Liver (tissue), 9 donors: ENCODE results near the gene IL17RC. TPM values are rescaled to one million over a fixed set of nuclear protein-coding genes. Genes with fewer than 3 reads are reported as not detected.

Source experiments
- DNase-seq: peaks from one replicate; pipeline ENCODE4 v3.0.0-alpha.2; 2017; ENCODE audit warnings: low spot score
- H3K27ac ChIP-seq, 2 donors: one replicate each; pipeline ENCODE4 v1.7.0; 2013; ENCODE audit warnings: inconsistent platforms in 2 of 2, low read length in 2 of 2, control low read depth in 1 of 2, low read depth in 1 of 2, mild to moderate bottlenecking in 1 of 2
- H3K27me3 ChIP-seq, 4 donors: one replicate each; pipeline versions ENCODE4 v1.6.1 to v1.7.0; 2013; ENCODE audit warnings: low read length in 3 of 4, inconsistent platforms in 1 of 4, mild to moderate bottlenecking in 1 of 4, moderate library complexity in 1 of 4; ENCODE audit not compliant: control insufficient read depth in 4 of 4, insufficient read depth in 4 of 4
- H3K36me3 ChIP-seq, 4 donors: one replicate each; pipeline versions ENCODE4 v1.6.1 to v1.7.0; 2013; ENCODE audit warnings: low read length in 3 of 4, mild to moderate bottlenecking in 3 of 4, low read depth in 1 of 4, moderate library complexity in 1 of 4; ENCODE audit not compliant: control insufficient read depth in 4 of 4, insufficient read depth in 3 of 4
- H3K4me1 ChIP-seq, 4 donors: one replicate each; pipeline versions ENCODE4 v1.6.1 to v1.7.0; 2013; ENCODE audit warnings: low read length in 3 of 4, mild to moderate bottlenecking in 3 of 4, moderate library complexity in 1 of 4; ENCODE audit not compliant: control insufficient read depth in 4 of 4, insufficient read depth in 4 of 4
- H3K4me3 ChIP-seq, 3 donors: one replicate each; pipeline versions ENCODE4 v1.6.1 to v1.7.0; 2013; ENCODE audit warnings: low read length in 3 of 3, control low read depth in 1 of 3, low read depth in 1 of 3, mild to moderate bottlenecking in 1 of 3
- H3K9ac ChIP-seq, 2 donors: one replicate each; pipeline ENCODE4 v1.7.0; 2013; ENCODE audit warnings: low read length in 2 of 2, mild to moderate bottlenecking in 2 of 2, moderate library complexity in 2 of 2, control low read depth in 1 of 2, low read depth in 1 of 2
- H3K9me3 ChIP-seq, 4 donors: one replicate each; pipeline versions ENCODE4 v1.6.1 to v1.7.0; 2013; ENCODE audit warnings: low read length in 3 of 4; ENCODE audit not compliant: control insufficient read depth in 4 of 4
- EGR1 ChIP-seq, 2 donors: IDR thresholded peaks; 2 replicates each; pipeline ENCODE4 v1.6.1; 2016 to 2018; ENCODE audit warnings: antibody characterized with exemption in 2 of 2, low read depth in 2 of 2
- FOXA1 ChIP-seq: IDR thresholded peaks from 2 replicates; pipeline ENCODE4 v1.6.1; 2016; ENCODE audit warnings: antibody characterized with exemption
- FOXA2 ChIP-seq: IDR thresholded peaks from 2 replicates; pipeline ENCODE4 v1.6.1; 2016; ENCODE audit warnings: antibody characterized with exemption
- GABPA ChIP-seq, 2 donors: IDR thresholded peaks in 1 of 2; conservative IDR thresholded peaks in 1 of 2; 2 replicates each; pipeline ENCODE4 v1.6.1; 2016; ENCODE audit warnings: antibody characterized with exemption in 2 of 2, mild to moderate bottlenecking in 1 of 2, moderate library complexity in 1 of 2
- HNF4A ChIP-seq, 2 donors: conservative IDR thresholded peaks; 2 replicates each; pipeline ENCODE4 v1.6.1; 2016; ENCODE audit warnings: antibody characterized with exemption in 2 of 2, mild to moderate bottlenecking in 2 of 2
- HNF4G ChIP-seq: IDR thresholded peaks from 2 replicates; pipeline ENCODE4 v1.6.1; 2016; ENCODE audit warnings: antibody characterized with exemption
- JUND ChIP-seq, 2 donors: IDR thresholded peaks; 2 replicates each; pipeline ENCODE4 v1.6.1; 2016; ENCODE audit warnings: antibody characterized with exemption in 2 of 2
- NR2F2 ChIP-seq: IDR thresholded peaks from 2 replicates; pipeline ENCODE4 v1.6.1; 2016; ENCODE audit warnings: antibody characterized with exemption
- RAD21 ChIP-seq, 2 donors: IDR thresholded peaks; 2 replicates each; pipeline ENCODE4 v1.6.1; 2016; ENCODE audit warnings: antibody characterized with exemption in 2 of 2, mild to moderate bottlenecking in 2 of 2
- RXRA ChIP-seq, 2 donors: IDR thresholded peaks; 2 replicates each; pipeline ENCODE4 v1.6.1; 2017 to 2018; ENCODE audit warnings: antibody characterized with exemption in 2 of 2, mild to moderate bottlenecking in 1 of 2
- SP1 ChIP-seq: IDR thresholded peaks from 2 replicates; pipeline ENCODE4 v1.6.1; 2018; ENCODE audit warnings: antibody characterized with exemption, mild to moderate bottlenecking
- TAF1 ChIP-seq: conservative IDR thresholded peaks from 2 replicates; pipeline ENCODE4 v1.6.1; 2016; ENCODE audit warnings: antibody characterized with exemption, mild to moderate bottlenecking
- YY1 ChIP-seq: IDR thresholded peaks from 2 replicates; pipeline ENCODE4 v1.6.1; 2016; ENCODE audit warnings: antibody characterized with exemption, mild to moderate bottlenecking
- WGBS: extraction: QIAGEN DNeasy Blood & Tissue Kit; methylation state at CpG from one replicate; pipeline ENCODE4 v1.1.7; 2013; 5-methylcytosine and 5-hydroxymethylcytosine counted together
- polyA plus RNA-seq, 2 donors: library from polyadenylated mRNA; stranded (reverse) in 1 of 2; unstranded in 1 of 2; fragments of 200-250 nt in 1 of 2; fragments of >200 nt in 1 of 2; fragmentation: Nextera tagmentation in 1 of 2; extraction: Ambion mirVana in 1 of 2; gene quantifications; one replicate each; pipeline versions ENCODE4 v1.2.1 to v1.2.3, GENCODE V29; 2013 to 2015
- total RNA-seq, 2 donors: library from RNA; depleted of rRNA; stranded (reverse); fragments of >200 nt; gene quantifications; one replicate each; pipeline ENCODE4 v1.2.3, GENCODE V29; 2014
- TF ChIP-seq, protein P1 (sequence below): IDR thresholded peaks from 2 replicates; pipeline ENCODE4 v1.6.1; 2016; ENCODE audit warnings: antibody characterized with exemption
- TF ChIP-seq, protein P2 (sequence below): IDR thresholded peaks from 2 replicates; pipeline ENCODE4 v1.6.1; 2016; ENCODE audit warnings: antibody characterized with exemption
- TF ChIP-seq, protein P3 (sequence below): IDR thresholded peaks from 2 replicates; pipeline ENCODE4 v1.6.1; 2016; ENCODE audit warnings: antibody characterized with exemption
- TF ChIP-seq, protein P4 (sequence below): IDR thresholded peaks from 2 replicates; pipeline ENCODE4 v1.6.1; 2016; ENCODE audit warnings: antibody characterized with exemption, mild to moderate bottlenecking
- donor health status: healthy.
- donor health status: healthy.
- donor health status: healthy.
- donor health status: healthy.
- donor health status: healthy.

IL17RC gene
- total and polyA plus RNA-seq, 4 donors, result 15.4 to 62.8 (median 25.7) TPM

DNA sequence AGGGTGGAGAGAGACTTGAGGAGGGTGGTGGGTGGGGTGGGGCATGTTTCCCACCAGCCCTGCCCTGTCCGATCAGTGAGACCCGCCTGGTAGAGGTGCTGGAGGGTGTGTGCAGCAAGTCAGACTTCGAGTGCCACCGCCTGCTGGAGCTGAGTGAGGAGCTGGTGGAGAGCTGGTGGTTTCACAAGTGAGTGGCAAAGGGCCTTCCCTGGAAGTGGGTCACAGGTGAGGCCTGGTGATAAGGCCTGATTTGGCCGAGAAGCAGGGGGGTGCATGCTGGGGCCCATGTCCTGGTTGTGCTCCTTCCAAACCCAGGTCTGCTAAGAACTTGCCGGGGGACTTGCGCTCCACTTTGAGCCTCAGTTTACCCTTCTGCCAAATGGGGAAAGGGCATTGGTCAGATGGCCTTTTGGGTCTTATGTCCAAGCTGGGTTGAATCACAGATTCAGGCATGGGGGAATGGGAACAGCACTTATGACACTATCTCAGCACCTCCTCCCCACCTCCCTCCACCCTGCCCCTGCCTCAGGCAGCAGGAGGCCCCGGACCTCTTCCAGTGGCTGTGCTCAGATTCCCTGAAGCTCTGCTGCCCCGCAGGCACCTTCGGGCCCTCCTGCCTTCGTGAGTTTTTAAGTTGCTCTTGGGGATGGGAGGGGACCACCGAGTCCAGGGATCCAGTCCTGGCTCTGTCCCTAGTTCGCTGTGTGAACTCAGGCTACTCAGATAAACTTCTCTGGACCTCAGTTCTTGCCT lies 20.8 kb downstream of the IL17RC start:
- Histone ChIP-seq H3K27ac (no peak overlapping the region), H3K4me3 (no peak overlapping the region), H3K9ac (no peak overlapping the region), H3K4me1 (peaks cover 4 to 25% (median 19%) of the 10 kb centered on the region in 4 donors), H3K27me3 (no peaks in the 10 kb centered on the region), H3K36me3 (peaks cover 0 to 29% (median 17%) of the 10 kb centered on the region in 4 donors), H3K9me3 (no peaks in the 10 kb centered on the region)
- TF ChIP-seq GABPA (IDR thresholded peaks at IDR 0.05 in 1 of 2, conservative IDR thresholded peaks at IDR 0.05 in 1 of 2), result no peak
- TF ChIP-seq, protein P1, sequence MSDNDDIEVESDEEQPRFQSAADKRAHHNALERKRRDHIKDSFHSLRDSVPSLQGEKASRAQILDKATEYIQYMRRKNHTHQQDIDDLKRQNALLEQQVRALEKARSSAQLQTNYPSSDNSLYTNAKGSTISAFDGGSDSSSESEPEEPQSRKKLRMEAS, result no peak
- no peak for TF ChIP-seq HNF4G
- TF ChIP-seq EGR1 (IDR thresholded peaks at IDR 0.05; ENCODE audit: low read depth in 2 of 2), result no peak
- TF ChIP-seq, protein P2, sequence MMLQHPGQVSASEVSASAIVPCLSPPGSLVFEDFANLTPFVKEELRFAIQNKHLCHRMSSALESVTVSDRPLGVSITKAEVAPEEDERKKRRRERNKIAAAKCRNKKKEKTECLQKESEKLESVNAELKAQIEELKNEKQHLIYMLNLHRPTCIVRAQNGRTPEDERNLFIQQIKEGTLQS, result no peak
- TF ChIP-seq, protein P3, sequence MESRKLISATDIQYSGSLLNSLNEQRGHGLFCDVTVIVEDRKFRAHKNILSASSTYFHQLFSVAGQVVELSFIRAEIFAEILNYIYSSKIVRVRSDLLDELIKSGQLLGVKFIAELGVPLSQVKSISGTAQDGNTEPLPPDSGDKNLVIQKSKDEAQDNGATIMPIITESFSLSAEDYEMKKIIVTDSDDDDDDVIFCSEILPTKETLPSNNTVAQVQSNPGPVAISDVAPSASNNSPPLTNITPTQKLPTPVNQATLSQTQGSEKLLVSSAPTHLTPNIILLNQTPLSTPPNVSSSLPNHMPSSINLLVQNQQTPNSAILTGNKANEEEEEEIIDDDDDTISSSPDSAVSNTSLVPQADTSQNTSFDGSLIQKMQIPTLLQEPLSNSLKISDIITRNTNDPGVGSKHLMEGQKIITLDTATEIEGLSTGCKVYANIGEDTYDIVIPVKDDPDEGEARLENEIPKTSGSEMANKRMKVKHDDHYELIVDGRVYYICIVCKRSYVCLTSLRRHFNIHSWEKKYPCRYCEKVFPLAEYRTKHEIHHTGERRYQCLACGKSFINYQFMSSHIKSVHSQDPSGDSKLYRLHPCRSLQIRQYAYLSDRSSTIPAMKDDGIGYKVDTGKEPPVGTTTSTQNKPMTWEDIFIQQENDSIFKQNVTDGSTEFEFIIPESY, result no peak
- no peak for TF ChIP-seq SP1
- TF ChIP-seq FOXA1, result no peak
- no peak for TF ChIP-seq YY1
- TF ChIP-seq, protein P4, sequence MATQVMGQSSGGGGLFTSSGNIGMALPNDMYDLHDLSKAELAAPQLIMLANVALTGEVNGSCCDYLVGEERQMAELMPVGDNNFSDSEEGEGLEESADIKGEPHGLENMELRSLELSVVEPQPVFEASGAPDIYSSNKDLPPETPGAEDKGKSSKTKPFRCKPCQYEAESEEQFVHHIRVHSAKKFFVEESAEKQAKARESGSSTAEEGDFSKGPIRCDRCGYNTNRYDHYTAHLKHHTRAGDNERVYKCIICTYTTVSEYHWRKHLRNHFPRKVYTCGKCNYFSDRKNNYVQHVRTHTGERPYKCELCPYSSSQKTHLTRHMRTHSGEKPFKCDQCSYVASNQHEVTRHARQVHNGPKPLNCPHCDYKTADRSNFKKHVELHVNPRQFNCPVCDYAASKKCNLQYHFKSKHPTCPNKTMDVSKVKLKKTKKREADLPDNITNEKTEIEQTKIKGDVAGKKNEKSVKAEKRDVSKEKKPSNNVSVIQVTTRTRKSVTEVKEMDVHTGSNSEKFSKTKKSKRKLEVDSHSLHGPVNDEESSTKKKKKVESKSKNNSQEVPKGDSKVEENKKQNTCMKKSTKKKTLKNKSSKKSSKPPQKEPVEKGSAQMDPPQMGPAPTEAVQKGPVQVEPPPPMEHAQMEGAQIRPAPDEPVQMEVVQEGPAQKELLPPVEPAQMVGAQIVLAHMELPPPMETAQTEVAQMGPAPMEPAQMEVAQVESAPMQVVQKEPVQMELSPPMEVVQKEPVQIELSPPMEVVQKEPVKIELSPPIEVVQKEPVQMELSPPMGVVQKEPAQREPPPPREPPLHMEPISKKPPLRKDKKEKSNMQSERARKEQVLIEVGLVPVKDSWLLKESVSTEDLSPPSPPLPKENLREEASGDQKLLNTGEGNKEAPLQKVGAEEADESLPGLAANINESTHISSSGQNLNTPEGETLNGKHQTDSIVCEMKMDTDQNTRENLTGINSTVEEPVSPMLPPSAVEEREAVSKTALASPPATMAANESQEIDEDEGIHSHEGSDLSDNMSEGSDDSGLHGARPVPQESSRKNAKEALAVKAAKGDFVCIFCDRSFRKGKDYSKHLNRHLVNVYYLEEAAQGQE, result no peak
- TF ChIP-seq HNF4A (conservative IDR thresholded peaks at IDR 0.05), result no peak
- TF ChIP-seq RAD21 (IDR thresholded peaks at IDR 0.05), result no peak
- no peak for TF ChIP-seq TAF1
- no peak for TF ChIP-seq NR2F2
- no peak for DNase-seq
- 95% methylated on average over 13 of the region's 13 CpGs for WGBS

DNA sequence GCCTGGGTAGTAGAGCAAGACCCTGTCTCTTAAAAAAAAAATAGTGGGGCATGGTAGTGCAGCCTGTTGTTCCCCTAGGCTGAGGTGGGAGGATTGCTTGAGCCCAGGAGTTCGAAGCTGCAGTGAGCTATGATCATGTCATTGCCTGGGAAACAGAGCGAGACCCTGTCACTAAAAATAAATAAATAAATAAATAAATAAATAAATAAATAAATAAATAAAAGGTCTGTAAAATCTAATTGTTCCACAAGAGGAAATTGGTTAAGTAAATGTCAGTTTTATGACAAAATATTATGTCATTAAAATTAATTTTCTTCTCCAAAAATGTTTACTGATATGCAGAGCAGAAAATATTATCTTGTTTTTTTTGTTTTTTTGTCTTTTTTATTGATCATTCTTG lies 22.1 kb downstream of the IL17RC start:
- Histone ChIP-seq H3K9ac (no peak overlapping the region), H3K4me3 (no peak overlapping the region), H3K9me3 (no peaks in the 10 kb centered on the region), H3K27ac (no peak overlapping the region), H3K4me1 (peaks cover 4 to 17% (median 15%) of the 10 kb centered on the region in 4 donors), H3K36me3 (peaks cover under 1 to 42% (median 20%) of the 10 kb centered on the region in 4 donors), H3K27me3 (no peaks in the 10 kb centered on the region)
- WGBS, result 98% methylated on average over 2 of the region's 2 CpGs
- TF ChIP-seq RAD21 (IDR thresholded peaks at IDR 0.05) (no peak), JUND (IDR thresholded peaks at IDR 0.05) (no peak), FOXA2 (no peak), YY1 (no peak), RXRA (IDR thresholded peaks at IDR 0.05) (no peak), SP1 (no peak), GABPA (IDR thresholded peaks at IDR 0.05 in 1 of 2, conservative IDR thresholded peaks at IDR 0.05 in 1 of 2) (no peak)
- TF ChIP-seq, protein P1, result no peak
- TF ChIP-seq, protein P3, result no peak
- TF ChIP-seq, protein P4, result no peak
- TF ChIP-seq, protein P2, result no peak
- no peak for DNase-seq
